ENCODE results near the gene CDX1.

Gene CDX1

GRCh38 chr5:150189728-150190502 is 23.3 kb downstream of the CDX1 start, which contains the start of gene SLC6A7:
TSS of gene SLC6A7 (plus strand) at chr5:150190062. CDS start at chr5:150190328, 266 bp downstream.
- TF ChIP-seq SPI1 (IDR thresholded peaks at IDR 0.05; ENCODE audit: borderline replicate concordance, low read depth) (no peak), CTCF (IDR thresholded peaks at IDR 0.05; ENCODE audit: insufficient read depth, low read length) (no peak), POLR2AphosphoS5 (IDR thresholded peaks at IDR 0.05; ENCODE audit: low read depth) (no peak), GABPA (IDR thresholded peaks at IDR 0.05; ENCODE audit: low read depth) (no peak), REST (IDR thresholded peaks at IDR 0.05; ENCODE audit: insufficient replicate concordance, low read depth) (no peak)
- no peak for DNase-seq (ENCODE audit: low read depth in 1 of 2, low spot score in 1 of 2)
- Histone ChIP-seq H3K27me3 (ENCODE audit: insufficient read depth, poor library complexity, severe bottlenecking) (peaks cover 18% of the 10 kb centered on the region), H3K27ac (replicated peaks) (no peak within 1 kb of the TSS), H3K4me3 (replicated peaks; ENCODE audit: insufficient read depth, low read length) (no peak within 1 kb of the TSS)

GRCh38 chr5:150190503-150190979 is 24.0 kb downstream of the CDX1 start:
- H3K27ac ChIP-seq (replicated peaks) = no peak overlapping the region
- H3K27me3 ChIP-seq (ENCODE audit: insufficient read depth, poor library complexity, severe bottlenecking) = peaks cover 18% of the 10 kb centered on the region
- no peak overlapping the region for H3K4me3 ChIP-seq (replicated peaks; ENCODE audit: insufficient read depth, low read length)
- DNase-seq (ENCODE audit: low read depth in 1 of 2, low spot score in 1 of 2) = no peak
- TF ChIP-seq REST (IDR thresholded peaks at IDR 0.05; ENCODE audit: insufficient replicate concordance, low read depth) = no peak
- no peak for TF ChIP-seq POLR2AphosphoS5 (IDR thresholded peaks at IDR 0.05; ENCODE audit: low read depth)
- TF ChIP-seq CTCF (IDR thresholded peaks at IDR 0.05; ENCODE audit: insufficient read depth, low read length) = no peak
- no peak for TF ChIP-seq SPI1 (IDR thresholded peaks at IDR 0.05; ENCODE audit: borderline replicate concordance, low read depth)
- TF ChIP-seq GABPA (IDR thresholded peaks at IDR 0.05; ENCODE audit: low read depth) = no peak

- no peak overlapping the region for H3K4me3 ChIP-seq (replicated peaks; ENCODE audit: insufficient read depth, low read length)
- DNase-seq (ENCODE audit: low read depth in 1 of 2, low spot score in 1 of 2) = no peak
- H3K27me3 ChIP-seq (ENCODE audit: insufficient read depth, poor library complexity, severe bottlenecking) = peaks cover 18% of the 10 kb centered on the region
- TF ChIP-seq CTCF (IDR thresholded peaks at IDR 0.05; ENCODE audit: insufficient read depth, low read length) (no peak), GABPA (IDR thresholded peaks at IDR 0.05; ENCODE audit: low read depth) (no peak), SPI1 (IDR thresholded peaks at IDR 0.05; ENCODE audit: borderline replicate concordance, low read depth) (no peak), REST (IDR thresholded peaks at IDR 0.05; ENCODE audit: insufficient replicate concordance, low read depth) (no peak), POLR2AphosphoS5 (IDR thresholded peaks at IDR 0.05; ENCODE audit: low read depth) (no peak)
- no peak overlapping the region for H3K27ac ChIP-seq (replicated peaks)
These were observed 24.4 kb downstream of the CDX1 start for GRCh38 chr5:150190987-150191386.

Measured in HL-60 (cell line).